Body of pancreas (tissue), 4 donors: ENCODE measurements around the gene SPOCK3.

Experiments used
- POLR2A ChIP-seq, 3 donors: fragments of 450-650 bp; IDR thresholded peaks; one replicate each; pipeline ENCODE4 v1.6.1; 2016; ENCODE audit warnings: antibody characterized with exemption in 3 of 3, mild to moderate bottlenecking in 2 of 3
- TF ChIP-seq, protein P1 (sequence below), 7 experiments: fragments of 450-650 bp in 4 of 7; fragments of 200-600 bp in 3 of 7; sonication (generic) in 3 of 7; IDR thresholded peaks; one replicate each; pipeline ENCODE4 v1.5.1; 2016 to 2019; ENCODE audit warnings: antibody characterized with exemption in 7 of 7

- TF ChIP-seq, protein P1, sequence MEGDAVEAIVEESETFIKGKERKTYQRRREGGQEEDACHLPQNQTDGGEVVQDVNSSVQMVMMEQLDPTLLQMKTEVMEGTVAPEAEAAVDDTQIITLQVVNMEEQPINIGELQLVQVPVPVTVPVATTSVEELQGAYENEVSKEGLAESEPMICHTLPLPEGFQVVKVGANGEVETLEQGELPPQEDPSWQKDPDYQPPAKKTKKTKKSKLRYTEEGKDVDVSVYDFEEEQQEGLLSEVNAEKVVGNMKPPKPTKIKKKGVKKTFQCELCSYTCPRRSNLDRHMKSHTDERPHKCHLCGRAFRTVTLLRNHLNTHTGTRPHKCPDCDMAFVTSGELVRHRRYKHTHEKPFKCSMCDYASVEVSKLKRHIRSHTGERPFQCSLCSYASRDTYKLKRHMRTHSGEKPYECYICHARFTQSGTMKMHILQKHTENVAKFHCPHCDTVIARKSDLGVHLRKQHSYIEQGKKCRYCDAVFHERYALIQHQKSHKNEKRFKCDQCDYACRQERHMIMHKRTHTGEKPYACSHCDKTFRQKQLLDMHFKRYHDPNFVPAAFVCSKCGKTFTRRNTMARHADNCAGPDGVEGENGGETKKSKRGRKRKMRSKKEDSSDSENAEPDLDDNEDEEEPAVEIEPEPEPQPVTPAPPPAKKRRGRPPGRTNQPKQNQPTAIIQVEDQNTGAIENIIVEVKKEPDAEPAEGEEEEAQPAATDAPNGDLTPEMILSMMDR (IDR thresholded peaks at IDR 0.05) = no peak
- no peak for TF ChIP-seq POLR2A (IDR thresholded peaks at IDR 0.05)
Observed at GRCh38 chr4:166700592-166700991, 533.7 kb downstream of the SPOCK3 start.
